ENCODE results near the gene ARL2.

DNA sequence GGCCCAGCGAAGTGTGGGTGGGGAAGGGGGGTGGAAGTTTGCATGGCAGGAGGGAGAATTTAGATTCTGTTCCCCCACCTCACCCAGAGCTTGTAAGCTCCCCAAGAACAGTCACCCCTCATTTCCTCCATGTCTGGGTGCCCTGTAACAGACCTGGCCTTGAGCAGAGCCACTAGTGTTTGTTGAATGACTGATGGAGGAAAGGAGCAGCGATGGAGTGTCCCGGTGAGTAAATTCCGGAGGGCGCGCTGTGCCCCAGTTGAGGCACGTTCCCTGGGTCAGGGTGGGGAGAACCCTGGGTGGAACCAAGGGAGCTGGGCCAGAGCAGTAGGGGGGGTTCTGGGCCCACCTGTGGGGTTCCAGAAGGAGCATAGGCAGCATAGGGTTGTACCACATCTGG, 43.6 kb downstream of the ARL2 start:
- TF ChIP-seq ZNF274 (IDR thresholded peaks at IDR 0.05; ENCODE audit: low read depth, low read length), result no peak
- TF ChIP-seq YY1 (IDR thresholded peaks at IDR 0.05; ENCODE audit: insufficient read depth, insufficient read length), result no peak
- no peak for TF ChIP-seq SUZ12 (IDR thresholded peaks at IDR 0.05; ENCODE audit: extremely low read depth, insufficient read depth, insufficient read length)

Data from NT2/D1 (cell line).